GM19043 (cell line): ENCODE data around the gene LRRC46.

Experiments
- ATAC-seq: cut with Tn5 transposase; IDR thresholded peaks from one replicate; pipeline ENCODE4 v1.9.1; 2021; ENCODE audit warnings: low read depth; ENCODE audit not compliant: unreplicated experiment

The LRRC46 gene

GRCh38 chr17:47829870-47830269 lies 1.6 kb upstream of the LRRC46 start:
- ATAC-seq, result no peak

DNA sequence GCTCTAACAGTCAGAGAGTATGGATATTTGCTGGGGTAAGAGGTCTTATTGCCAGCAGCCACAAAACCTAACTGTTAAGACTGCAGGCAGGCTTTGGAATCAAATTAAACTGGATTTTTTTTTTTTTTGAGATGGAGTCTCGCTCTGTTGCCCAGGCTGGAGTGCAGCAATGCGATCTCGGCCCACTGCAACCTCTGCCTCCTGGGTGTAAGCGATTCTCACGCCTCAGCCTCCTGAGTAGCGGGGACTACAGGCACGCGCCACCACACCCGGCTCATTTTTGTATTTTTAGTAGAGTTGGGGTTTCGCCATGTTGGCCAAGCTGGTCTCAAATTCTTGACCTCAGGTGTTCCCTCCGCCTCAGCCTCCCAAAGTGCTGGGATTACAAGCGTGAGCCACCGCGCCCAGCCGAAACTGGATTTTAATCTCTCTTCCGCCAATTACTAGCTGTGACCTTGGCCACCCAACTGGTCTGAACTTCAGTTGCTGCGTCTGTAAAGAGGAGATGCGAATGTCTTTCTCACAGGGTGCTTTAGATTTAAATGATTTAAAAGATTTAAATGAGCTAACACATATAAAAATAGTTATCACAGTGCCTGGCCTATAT lies 971 bp upstream of the LRRC46 start:
- ATAC-seq, result no peak

DNA sequence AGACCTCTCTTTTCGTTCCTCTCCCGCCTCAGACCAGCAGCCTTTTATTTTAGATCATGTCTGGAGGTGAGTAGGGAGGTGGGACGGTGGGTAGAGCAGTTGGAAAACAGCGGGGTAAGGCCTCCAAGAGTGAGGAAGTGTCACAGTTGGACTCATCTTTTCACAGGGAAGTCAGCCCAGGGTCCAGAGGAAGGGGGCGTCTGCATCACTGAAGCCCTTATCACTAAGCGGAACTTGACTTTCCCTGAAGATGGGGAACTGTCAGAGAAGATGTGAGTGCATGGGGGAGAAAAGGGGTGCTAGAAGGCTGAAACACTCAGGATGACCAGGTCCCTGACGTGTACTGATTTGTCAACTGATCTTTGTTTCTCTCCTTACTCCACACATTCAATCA lies 461 bp downstream of the LRRC46 start:
- no peak for ATAC-seq

- ATAC-seq, result no peak
Observed at GRCh38 chr17:47834756-47835155, 3.3 kb downstream of the LRRC46 start.

GRCh38 chr17:47836601-47837000 lies 5.1 kb downstream of the LRRC46 start:
- ATAC-seq, result no peak

GRCh38 chr17:47837401-47838039 lies 6.0 kb downstream of the LRRC46 start:
- no peak for ATAC-seq

DNA sequence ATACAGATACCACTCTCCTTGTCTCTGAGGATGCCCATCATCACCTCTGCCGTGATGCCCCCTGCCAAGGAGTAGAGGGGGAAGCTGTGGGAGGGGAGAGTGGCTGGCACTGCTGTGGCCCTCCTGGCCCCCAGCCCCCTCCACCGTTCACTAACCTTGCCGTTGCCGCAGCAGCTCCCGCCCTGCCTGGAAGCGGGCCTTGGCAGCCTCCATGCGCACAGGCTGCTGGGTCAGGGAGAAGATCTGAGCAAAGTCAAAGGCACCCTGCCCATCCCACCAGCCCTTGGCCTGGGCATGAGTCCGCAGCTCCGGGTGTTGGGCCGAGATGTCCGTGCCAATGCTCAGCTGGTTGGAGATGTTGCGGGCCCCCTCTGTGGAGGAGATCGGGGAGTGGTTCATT lies 7.2 kb downstream of the LRRC46 start:
- no peak for ATAC-seq

DNA sequence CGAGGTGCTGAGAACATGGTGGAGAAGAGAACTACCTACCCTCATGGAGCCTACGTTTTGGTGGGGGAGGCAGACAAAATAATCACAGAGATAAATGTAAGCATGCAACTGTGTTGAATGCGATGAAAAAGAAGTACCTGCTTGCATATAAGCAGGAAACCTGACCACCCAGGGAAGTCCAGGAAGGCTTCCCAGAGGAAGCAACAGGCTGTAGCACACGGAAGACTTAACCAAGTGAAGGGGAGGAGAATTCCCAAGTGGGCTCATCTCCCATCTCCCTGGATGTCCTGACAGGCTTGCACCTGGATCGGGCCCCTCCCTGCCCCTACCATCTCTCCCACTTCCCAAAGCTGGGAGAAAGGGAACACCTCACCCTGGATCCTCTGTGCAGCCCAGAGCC lies 7.6 kb downstream of the LRRC46 start:
- no peak for ATAC-seq

- no peak for ATAC-seq
Observed at GRCh38 chr17:47840001-47840741, 8.7 kb downstream of the LRRC46 start.

DNA sequence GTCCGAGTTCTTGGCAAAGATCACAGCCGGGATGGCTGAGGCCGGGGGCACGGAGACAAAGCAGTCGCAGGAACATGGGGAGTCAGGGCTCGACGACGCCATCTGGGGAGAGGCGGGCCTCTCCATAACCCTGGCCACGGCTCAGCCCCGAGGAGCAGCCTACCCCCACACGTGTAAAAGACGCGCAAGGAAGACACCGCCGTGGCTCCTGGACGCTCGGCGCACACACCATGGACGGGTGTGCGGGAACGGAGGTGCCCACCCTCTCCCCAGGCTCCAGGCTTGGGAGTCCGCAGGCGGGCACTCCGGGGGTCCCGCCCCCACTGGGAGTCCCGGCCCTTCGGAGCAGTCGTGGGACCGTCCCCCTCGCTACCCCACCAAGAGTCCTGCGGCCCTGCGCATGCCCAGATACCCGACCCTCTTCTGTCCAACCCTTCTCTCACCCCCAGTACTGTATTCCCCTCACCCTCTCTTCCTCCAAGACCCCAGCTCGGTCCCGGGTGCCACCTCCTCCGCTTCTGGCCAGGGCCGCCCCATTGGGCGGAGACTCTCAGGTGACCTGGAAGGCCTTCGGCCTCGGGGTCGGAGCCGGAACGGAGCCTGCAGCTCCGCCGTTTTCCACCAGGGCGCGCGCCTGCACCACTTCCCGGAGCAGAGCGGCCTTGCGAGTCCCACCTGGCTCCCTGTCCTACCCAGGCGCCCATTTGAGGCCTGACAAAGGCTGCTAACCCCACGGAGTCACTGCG lies 9.4 kb downstream of the LRRC46 start, which contains the start of gene SCRN2:
TSS of gene SCRN2 (minus strand) at position 532 of the 746 bp plus-strand sequence. CDS start at position 102, 430 bp downstream.
- ATAC-seq, result peak; percentile 62

DNA sequence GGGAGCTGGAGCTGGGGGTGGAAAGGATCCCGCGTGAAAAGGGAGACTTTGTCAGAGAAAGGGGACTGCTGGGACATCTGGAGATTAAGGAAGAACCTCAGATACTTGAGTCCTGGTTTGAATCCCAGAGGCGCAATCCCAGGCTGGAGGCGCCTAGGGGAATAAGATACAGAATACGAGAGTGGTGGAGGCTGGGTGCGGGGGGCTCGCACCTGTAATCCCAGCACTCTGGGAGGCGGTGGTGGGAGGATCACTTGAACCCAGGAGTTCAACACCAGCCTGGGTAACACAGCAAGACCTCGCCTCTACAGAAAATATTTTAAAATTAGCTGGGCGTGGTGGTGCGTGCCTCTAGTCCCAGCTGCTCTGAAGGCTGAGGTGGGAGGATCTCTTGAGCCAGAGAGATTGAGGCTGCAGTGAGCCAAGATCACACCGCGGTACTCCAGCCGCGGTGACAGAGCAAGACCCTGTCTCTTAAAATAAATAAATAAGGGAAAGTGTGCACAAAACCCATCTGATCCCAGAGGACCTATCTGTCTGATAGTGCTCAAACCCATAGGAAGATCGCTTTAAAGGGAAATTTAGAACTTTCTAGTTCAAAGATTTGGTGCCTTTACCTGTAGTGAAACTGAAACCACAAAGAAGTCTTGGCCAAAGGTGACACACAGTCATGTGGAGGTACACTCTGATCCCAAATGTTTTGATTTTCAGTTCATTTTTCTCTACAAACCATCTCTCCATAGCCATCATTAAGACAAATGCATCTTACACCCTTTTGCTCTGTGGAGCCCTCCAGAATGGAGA lies 10.2 kb downstream of the LRRC46 start:
- ATAC-seq, result no peak

DNA sequence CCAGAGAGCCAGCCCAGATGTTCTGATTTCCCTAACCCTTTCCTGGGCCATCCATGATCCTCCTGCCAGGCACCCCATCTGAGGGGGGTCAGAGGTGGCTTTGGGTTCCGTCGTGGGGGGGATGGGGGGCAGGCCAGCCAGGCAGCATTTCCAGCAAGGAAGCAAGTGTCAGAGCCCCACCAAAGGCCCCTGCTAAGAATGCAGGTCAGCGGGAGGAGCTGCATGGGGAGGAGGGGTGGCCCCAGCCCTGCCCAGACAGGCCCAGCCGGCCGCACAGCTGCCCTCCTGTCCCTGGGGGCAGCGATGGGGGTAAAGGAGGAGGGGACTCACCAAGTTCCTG lies 11.9 kb downstream of the LRRC46 start:
- ATAC-seq, result no peak

- no peak for ATAC-seq
Observed at GRCh38 chr17:47844227-47844626, 12.8 kb downstream of the LRRC46 start.

DNA sequence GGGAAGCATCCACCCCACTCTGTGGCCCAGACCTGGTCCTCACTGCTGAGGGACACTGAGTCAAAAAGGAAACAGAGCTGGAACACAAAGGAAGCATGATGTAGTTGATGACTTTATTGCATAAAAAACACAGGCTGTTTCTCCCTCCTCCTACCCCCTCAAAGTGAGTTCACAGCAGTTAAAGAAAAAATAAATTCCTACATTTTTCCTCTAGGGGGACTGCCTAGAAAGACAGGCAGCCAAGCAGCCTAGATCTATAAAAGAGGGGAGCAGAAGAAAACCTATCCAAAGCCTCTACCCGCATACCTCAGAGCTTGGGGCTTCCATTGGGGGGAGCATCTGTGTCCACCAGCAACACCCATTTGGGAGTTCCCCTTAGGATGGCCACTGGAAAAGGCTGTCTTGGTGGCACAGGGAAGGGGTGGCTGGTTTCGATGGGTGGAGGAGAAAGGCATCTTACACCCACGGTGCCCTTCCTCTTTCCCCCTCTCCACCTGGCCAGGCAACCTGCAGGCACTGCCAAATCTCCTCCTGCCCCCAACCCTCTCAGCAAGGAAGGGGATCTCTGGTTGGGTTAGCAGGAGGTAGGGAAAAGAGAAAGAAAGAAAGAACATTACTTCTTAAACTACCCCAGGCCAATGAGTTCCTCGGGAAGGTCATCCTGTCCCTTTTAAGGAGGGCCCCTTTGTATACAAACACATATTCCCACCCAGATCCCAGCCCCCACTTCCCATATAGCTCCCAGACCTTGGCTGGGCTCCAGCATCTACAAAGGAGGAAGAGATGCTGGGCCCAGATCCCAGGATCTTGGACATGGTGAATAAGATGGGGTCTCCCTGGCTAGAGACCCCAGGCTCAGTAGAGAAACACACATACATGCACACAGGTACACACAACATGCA lies 13.6 kb downstream of the LRRC46 start:
- no peak for ATAC-seq

- no peak for ATAC-seq
Observed at GRCh38 chr17:47845716-47846075, 14.2 kb downstream of the LRRC46 start.

DNA sequence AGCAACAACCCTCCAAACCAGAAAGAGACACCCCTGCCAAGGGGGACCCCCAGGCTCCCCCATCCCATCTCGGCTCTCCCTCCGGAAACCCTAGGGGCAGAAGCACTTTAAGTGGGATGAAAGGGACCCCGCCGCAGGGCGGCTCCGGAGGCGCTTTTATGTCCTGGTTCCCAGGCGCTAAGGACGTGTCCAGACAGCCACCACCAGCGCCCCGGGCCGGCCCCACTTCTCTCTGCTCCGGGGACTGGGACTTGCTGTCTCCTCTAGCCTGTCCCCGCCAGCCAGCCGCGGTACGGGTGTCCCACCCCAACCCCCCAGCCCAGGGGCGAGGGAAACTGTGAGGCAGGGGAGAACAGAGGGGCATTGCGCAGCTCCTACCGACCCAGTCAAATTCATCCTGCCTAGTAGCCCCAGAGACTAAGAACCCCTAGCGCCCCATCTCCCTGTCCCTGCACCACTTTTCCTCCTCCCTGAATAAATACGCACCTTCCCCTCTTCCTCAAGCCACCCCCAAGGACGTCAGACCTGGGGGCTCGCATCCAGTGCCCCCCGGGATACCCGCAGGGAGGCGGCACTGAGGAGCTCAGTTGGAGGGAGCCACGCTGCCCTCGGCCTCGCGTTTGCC lies 15.4 kb downstream of the LRRC46 start:
- ATAC-seq, result no peak

DNA sequence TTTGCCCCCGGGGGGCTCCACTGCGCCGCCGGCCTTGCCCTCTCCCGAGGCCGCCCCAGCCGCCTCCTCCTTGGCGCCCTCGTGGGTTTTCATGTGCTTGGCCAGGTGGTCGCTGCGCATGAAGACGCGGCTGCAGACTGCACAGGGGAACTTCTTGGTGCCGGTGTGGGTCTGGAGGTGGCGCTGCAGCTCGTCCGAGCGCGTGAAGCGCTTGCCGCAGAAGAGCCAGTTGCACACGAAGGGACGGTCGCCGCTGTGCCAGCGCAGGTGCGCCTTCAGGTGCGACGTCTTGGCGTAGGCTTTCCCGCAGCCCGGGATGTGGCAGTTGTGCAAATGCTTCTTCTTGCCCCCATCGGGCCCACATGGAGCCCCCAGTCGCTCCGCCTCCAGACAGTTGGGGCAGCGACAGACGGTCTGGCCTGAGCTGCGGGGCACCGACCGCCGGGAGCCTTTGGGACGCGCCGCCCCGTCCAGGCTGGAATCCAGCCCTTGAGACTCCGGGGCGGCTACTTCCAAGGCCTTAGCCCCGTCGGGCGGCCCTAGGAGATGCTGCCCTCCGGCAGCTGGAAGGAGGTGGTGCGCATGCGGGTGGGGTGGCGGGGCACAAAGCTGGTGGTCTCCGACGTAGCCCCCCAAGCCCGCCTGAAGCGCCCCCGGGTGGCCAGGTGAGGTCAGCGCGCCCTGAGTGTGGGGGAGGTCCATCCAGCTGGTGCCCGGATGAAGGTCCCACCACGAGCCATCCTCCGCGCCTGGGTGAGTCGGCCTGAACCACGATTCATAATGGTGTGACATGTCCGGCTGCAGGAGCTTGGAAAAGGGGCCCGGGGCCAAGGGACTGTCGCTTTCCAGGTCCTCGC lies 16.1 kb downstream of the LRRC46 start:
- ATAC-seq, result no peak

GRCh38 chr17:47848198-47848513 lies 16.7 kb downstream of the LRRC46 start:
- no peak for ATAC-seq

DNA sequence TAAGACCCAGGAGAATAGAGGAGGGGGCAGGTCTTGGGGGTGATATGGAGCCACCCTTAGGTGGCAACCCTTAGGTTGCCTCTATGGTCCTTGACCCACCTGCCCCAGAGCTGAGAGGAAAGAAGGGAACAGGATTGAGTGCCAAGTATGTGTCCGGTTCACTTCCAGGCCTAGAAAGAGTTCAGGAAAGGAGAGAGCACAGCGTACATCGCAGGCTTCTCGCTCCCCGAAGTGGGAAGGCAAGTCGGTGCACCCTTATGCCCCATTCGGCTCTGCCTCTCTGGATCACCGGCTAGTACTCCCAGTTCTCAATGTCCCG lies 18.9 kb downstream of the LRRC46 start:
- no peak for ATAC-seq
